GM12865 (cell line): ENCODE data around the gene PRDX2.
A peak's percentile ranks its signal among the peaks of the same experiment; 100 is the strongest.

Experiments used
- DNase-seq: peaks from one replicate; pipeline ENCODE4 v3.0.0; 2010; ENCODE audit warnings: low read depth
- H3K4me3 ChIP-seq: 2 replicates; pipeline ENCODE4 v1.5.1; 2011; ENCODE audit warnings: mild to moderate bottlenecking, low read depth, low read length, control low read depth
- TF ChIP-seq, protein P1 (sequence below): IDR thresholded peaks from 2 replicates; pipeline ENCODE4 v1.5.1; 2011; ENCODE audit warnings: low read length, control low read depth, low read depth, inconsistent platforms; ENCODE audit not compliant: insufficient read depth; ENCODE audit errors: missing control alignments

Gene PRDX2

GRCh38 chr19:12783291-12783848 lies 18.2 kb downstream of the PRDX2 start:
- peak; percentile 78 for DNase-seq
- TF ChIP-seq, protein P1, sequence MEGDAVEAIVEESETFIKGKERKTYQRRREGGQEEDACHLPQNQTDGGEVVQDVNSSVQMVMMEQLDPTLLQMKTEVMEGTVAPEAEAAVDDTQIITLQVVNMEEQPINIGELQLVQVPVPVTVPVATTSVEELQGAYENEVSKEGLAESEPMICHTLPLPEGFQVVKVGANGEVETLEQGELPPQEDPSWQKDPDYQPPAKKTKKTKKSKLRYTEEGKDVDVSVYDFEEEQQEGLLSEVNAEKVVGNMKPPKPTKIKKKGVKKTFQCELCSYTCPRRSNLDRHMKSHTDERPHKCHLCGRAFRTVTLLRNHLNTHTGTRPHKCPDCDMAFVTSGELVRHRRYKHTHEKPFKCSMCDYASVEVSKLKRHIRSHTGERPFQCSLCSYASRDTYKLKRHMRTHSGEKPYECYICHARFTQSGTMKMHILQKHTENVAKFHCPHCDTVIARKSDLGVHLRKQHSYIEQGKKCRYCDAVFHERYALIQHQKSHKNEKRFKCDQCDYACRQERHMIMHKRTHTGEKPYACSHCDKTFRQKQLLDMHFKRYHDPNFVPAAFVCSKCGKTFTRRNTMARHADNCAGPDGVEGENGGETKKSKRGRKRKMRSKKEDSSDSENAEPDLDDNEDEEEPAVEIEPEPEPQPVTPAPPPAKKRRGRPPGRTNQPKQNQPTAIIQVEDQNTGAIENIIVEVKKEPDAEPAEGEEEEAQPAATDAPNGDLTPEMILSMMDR: no peak
- peak overlapping the region; percentile 46 for H3K4me3 ChIP-seq

- peak; percentile 93 for DNase-seq
- TF ChIP-seq, protein P1: peak; percentile 8
- peak overlapping the region; percentile 46 for H3K4me3 ChIP-seq
Observed at GRCh38 chr19:12782424-12783290, 18.9 kb downstream of the PRDX2 start.

- DNase-seq: no peak
- H3K4me3 ChIP-seq: peak overlapping the region; percentile 46
- TF ChIP-seq, protein P1: no peak
Observed at GRCh38 chr19:12782174-12782423, 19.5 kb downstream of the PRDX2 start.

GRCh38 chr19:12779162-12779993 lies 22.2 kb downstream of the PRDX2 start:
- TF ChIP-seq, protein P1: peak; percentile 11
- peak; percentile 64 for DNase-seq
- peak overlapping the region; percentile 92 for H3K4me3 ChIP-seq

- peak overlapping the region; percentile 92 for H3K4me3 ChIP-seq
- peak; percentile 37 for DNase-seq
- TF ChIP-seq, protein P1: no peak
Observed at GRCh38 chr19:12778905-12779161, 22.8 kb downstream of the PRDX2 start.

GRCh38 chr19:12778017-12778904 lies 23.3 kb downstream of the PRDX2 start:
- TF ChIP-seq, protein P1: no peak
- peak overlapping the region; percentile 92 for H3K4me3 ChIP-seq
- DNase-seq: peak; percentile 81
